Esophagus muscularis mucosa (tissue), 4 donors: Measurements from ENCODE around the gene THTPA. TPM values are rescaled to one million over a fixed set of nuclear protein-coding genes. Genes with fewer than 3 reads are reported as not detected.

Experiments
- DNase-seq: peaks from one replicate; pipeline ENCODE4 v3.0.0-alpha.2; 2017; ENCODE audit errors: extremely low spot score
- H3K27ac ChIP-seq, 4 donors: fragments of 200-600 bp; sonication (generic); replicated peaks in 1 of 4; 1 replicate in 3 of 4; 2 replicates in 1 of 4; pipeline ENCODE4 v1.5.1; 2016 to 2019; ENCODE audit warnings: mild to moderate bottlenecking in 1 of 4
- H3K27me3 ChIP-seq, 4 donors: fragments of 200-600 bp; sonication (generic); one replicate each; pipeline versions ENCODE4 v1.5.1 to v1.6.0; 2016 to 2019
- H3K36me3 ChIP-seq, 4 donors: fragments of 200-600 bp; sonication (generic); one replicate each; pipeline ENCODE4 v1.5.1; 2016 to 2019
- H3K4me1 ChIP-seq, 4 donors: fragments of 200-600 bp; sonication (generic); one replicate each; pipeline ENCODE4 v1.5.1; 2016 to 2019
- H3K4me3 ChIP-seq, 4 donors: fragments of 200-600 bp; sonication (generic); 1 replicate in 2 of 4; 2 replicates in 2 of 4; pipeline ENCODE4 v1.5.1; 2016 to 2019; ENCODE audit warnings: mild to moderate bottlenecking in 4 of 4, moderate library complexity in 1 of 4
- H3K9me3 ChIP-seq, 4 donors: fragments of 200-600 bp; sonication (generic); 1 replicate in 3 of 4; 2 replicates in 1 of 4; pipeline ENCODE4 v1.5.1; 2016 to 2019
- EP300 ChIP-seq: sonication (generic); formaldehyde crosslinking; IDR thresholded peaks from one replicate; pipeline ENCODE4 v1.6.1; 2017; ENCODE audit warnings: antibody characterized with exemption
- POLR2A ChIP-seq: fragments of 450-650 bp; IDR thresholded peaks from one replicate; pipeline ENCODE4 v1.6.1; 2017; ENCODE audit warnings: antibody characterized with exemption, moderate library complexity, mild to moderate bottlenecking, low read depth
- POLR2AphosphoS5 ChIP-seq, 2 donors: sonication (generic); formaldehyde crosslinking; IDR thresholded peaks; one replicate each; pipeline ENCODE4 v1.6.1; 2017; ENCODE audit warnings: antibody characterized with exemption in 2 of 2
- WGBS: methylation state at CpG from one replicate; pipeline ENCODE4 v1.1.5; 2018; 5-methylcytosine and 5-hydroxymethylcytosine counted together
- intact Hi-C: fragments of 100-400 bp; cut with DNase I; formaldehyde crosslinking; loops from one replicate; pipeline ENCODE4 v1.15.1; 2023
- total RNA-seq, 4 donors: library from RNA; depleted of rRNA; stranded (reverse); fragments of >200 nt; gene quantifications; one replicate each; pipeline versions ENCODE4 v1.1.0 to v1.2.1, GENCODE V29; 2016
- TF ChIP-seq, protein P1 (sequence below), 3 experiments: fragments of 200-600 bp in 2 of 3; fragments of 450-650 bp in 1 of 3; sonication (generic) in 2 of 3; IDR thresholded peaks; one replicate each; pipeline ENCODE4 v1.5.1; 2017 to 2019; ENCODE audit warnings: antibody characterized with exemption in 3 of 3, mild to moderate bottlenecking in 2 of 3, moderate library complexity in 1 of 3

THTPA gene
- total RNA-seq, 4 donors from 2014 or later = 18.3 to 20.0 (median 19.7) TPM

DNA sequence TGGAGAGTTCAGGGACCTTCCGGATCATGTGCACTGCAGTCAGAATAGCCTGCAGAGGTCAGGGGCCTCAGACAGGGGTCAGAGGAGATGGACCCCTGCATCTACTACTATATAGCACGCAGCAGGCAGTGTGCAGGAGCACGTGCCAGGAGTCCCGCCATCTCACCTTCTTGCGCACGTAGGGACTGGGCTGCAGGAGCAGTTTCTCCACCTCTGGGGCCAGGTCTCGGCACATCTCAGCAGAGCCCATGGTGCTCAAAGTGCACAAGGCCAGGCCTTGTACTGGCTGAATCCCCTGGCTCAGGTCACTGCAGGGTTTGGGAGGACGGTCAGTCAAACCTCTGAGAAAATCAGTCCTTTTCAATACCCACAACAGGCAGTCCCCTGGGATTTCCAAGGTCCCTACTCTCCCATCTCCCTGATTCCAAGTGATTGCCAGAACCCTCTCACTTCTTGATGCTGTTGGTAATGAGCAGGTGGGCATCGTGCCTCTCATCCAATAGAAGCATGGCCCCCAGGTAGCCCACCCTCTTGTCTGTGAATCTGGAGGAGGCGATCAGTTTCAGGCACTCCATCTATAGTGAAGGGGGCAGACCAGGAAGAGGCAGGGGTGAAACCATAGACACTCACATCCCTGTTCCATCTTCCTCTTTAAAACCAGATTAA is 10.2 kb downstream of the THTPA start:
- no peak overlapping the region for H3K27ac ChIP-seq
- peaks cover 10 to 34% (median 23%) of the 10 kb centered on the region in 4 donors for H3K4me1 ChIP-seq
- H3K9me3 ChIP-seq = no peaks in the 10 kb centered on the region
- H3K27me3 ChIP-seq = peaks cover 0 to 7% (median 0%) of the 10 kb centered on the region in 4 donors
- intact Hi-C loops = no loop called here
- no peak for DNase-seq
- TF ChIP-seq POLR2A (no peak), EP300 (no peak)
- 93% methylated on average over 9 of the region's 10 CpGs for WGBS
- peaks cover 0 to 33% (median 18%) of the 10 kb centered on the region in 4 donors for H3K36me3 ChIP-seq
- peak overlapping the region in 2 of 4 donors; percentile 63 to 79 for H3K4me3 ChIP-seq

GRCh38 chr14:23566778-23567185 is 10.7 kb downstream of the THTPA start:
- Histone ChIP-seq H3K27ac (peak overlapping the region; percentile 66 to 79 (median 76)), H3K4me3 (peak overlapping the region; percentile 63 to 79 (median 66)), H3K9me3 (no peaks in the 10 kb centered on the region), H3K4me1 (peaks cover 10 to 34% (median 23%) of the 10 kb centered on the region in 4 donors), H3K27me3 (peaks cover 0 to 12% (median 0%) of the 10 kb centered on the region in 4 donors), H3K36me3 (peaks cover 0 to 28% (median 13%) of the 10 kb centered on the region in 4 donors)
- TF ChIP-seq EP300 (no peak), POLR2A (no peak), POLR2AphosphoS5 (IDR thresholded peaks at IDR 0.05) (no peak)
- TF ChIP-seq, protein P1, sequence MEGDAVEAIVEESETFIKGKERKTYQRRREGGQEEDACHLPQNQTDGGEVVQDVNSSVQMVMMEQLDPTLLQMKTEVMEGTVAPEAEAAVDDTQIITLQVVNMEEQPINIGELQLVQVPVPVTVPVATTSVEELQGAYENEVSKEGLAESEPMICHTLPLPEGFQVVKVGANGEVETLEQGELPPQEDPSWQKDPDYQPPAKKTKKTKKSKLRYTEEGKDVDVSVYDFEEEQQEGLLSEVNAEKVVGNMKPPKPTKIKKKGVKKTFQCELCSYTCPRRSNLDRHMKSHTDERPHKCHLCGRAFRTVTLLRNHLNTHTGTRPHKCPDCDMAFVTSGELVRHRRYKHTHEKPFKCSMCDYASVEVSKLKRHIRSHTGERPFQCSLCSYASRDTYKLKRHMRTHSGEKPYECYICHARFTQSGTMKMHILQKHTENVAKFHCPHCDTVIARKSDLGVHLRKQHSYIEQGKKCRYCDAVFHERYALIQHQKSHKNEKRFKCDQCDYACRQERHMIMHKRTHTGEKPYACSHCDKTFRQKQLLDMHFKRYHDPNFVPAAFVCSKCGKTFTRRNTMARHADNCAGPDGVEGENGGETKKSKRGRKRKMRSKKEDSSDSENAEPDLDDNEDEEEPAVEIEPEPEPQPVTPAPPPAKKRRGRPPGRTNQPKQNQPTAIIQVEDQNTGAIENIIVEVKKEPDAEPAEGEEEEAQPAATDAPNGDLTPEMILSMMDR (IDR thresholded peaks at IDR 0.05) = no peak
- WGBS = 5% methylated on average over 5 of the region's 5 CpGs
- intact Hi-C loops = no loop called here
- no peak for DNase-seq

DNA sequence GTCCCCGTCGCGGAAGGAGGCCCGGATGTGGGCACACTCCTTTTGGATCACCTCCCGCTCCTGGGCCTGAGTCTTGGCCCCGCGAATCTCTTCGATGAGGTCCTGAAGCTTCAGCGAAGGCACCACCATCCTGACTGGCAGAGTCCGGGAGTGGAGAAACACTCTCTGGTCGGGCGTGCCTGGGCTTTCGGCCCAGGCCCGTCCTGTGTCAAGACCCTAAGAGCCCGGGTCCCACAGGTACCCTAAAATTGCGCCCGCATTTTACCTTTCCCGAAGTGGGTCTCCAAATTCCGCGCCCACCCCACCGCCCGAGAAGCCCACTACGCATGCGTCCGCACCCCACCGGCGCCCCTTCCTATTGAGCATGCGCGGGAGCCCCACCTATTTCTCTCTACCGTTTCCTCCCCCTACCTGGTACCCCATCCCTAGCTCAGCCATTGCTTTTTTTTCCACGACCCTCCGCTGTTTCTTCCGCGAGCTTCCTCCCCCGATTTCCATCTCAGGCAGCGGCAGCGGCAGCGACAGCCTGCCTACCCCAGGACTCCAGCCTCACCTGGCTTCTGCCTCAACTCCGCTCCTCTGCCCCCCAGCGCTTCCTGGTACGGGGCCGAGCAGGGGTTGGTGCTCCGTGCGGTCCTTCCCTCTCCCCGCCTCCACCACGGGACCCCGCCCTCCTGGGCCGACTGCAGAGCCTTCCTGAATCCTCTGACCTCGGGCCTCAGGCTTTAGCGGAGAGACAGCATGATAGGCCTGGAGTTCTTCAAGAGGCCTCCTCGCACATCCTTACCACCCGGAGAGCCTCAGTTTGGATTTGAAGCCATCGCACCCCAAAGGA is 11.3 kb downstream of the THTPA start, which contains the start of gene AP1G2:
AP1G2 (minus strand) TSS at position 606 of the 835 bp plus-strand sequence; CDS start at position 129, 477 bp downstream.
- TF ChIP-seq POLR2AphosphoS5 (IDR thresholded peaks at IDR 0.05) (peak; percentile 45 to 59), EP300 (no peak), POLR2A (no peak)
- TF ChIP-seq, protein P1 (IDR thresholded peaks at IDR 0.05) = no peak
- Histone ChIP-seq H3K36me3 (peaks cover 0 to 24% (median 9%) of the 10 kb centered on the region in 4 donors), H3K27ac (peak within 1 kb of the TSS; percentile 66 to 79 (median 76)), H3K4me3 (peak within 1 kb of the TSS; percentile 63 to 79 (median 66)), H3K9me3 (no peaks in the 10 kb centered on the region), H3K27me3 (peaks cover 0 to 18% (median 0%) of the 10 kb centered on the region in 4 donors), H3K4me1 (peaks cover 10 to 33% (median 23%) of the 10 kb centered on the region in 4 donors)
- intact Hi-C loops = no loop called here
- 2% methylated on average over 42 of the region's 53 CpGs for WGBS
- DNase-seq = peak; percentile 95

GRCh38 chr14:23568021-23568599 is 12.0 kb downstream of the THTPA start:
- Histone ChIP-seq H3K36me3 (peaks cover 0 to 23% (median 9%) of the 10 kb centered on the region in 4 donors), H3K27me3 (peaks cover 0 to 22% (median 0%) of the 10 kb centered on the region in 4 donors), H3K9me3 (no peaks in the 10 kb centered on the region), H3K4me1 (peaks cover 10 to 29% (median 20%) of the 10 kb centered on the region in 4 donors), H3K27ac (peak overlapping the region; percentile 66 to 79 (median 76)), H3K4me3 (peak overlapping the region; percentile 63 to 79 (median 66))
- no peak for TF ChIP-seq POLR2AphosphoS5 (IDR thresholded peaks at IDR 0.05)
- no peak for TF ChIP-seq EP300
- TF ChIP-seq, protein P1 (IDR thresholded peaks at IDR 0.05) = no peak
- TF ChIP-seq POLR2A = no peak
- intact Hi-C loops = no loop called here
- no peak for DNase-seq
- WGBS = 69% methylated on average over 2 of the region's 2 CpGs
